PC-9 (cell line): Measurements from ENCODE around the gene NOS1AP. TPM values are rescaled to one million over a fixed set of nuclear protein-coding genes. Genes with fewer than 3 reads are reported as not detected.

ENCODE experiments used
- BruUV-seq: library from RNA; stranded (reverse); fragments of 400-500 nt; replicated peaks from 2 replicates; lab custom pipeline; 2021; lab: Mats Ljungman, UMichigan
- CTCF ChIA-PET: fragments of 300-600 bp; sonication (Branson Sonifier 250); formaldehyde crosslinking; loops from one replicate; lab custom pipeline; 2022; ENCODE audit warnings: antibody characterized with exemption; lab: Charles Lee
- POLR2A ChIA-PET: fragments of 300-600 bp; sonication (Branson Sonifier 250); formaldehyde crosslinking; loops from one replicate; lab custom pipeline; 2022; ENCODE audit warnings: antibody characterized with exemption; ENCODE audit not compliant: unreplicated experiment; lab: Charles Lee
- DNase-seq, 2 experiments: peaks; one replicate each; pipeline versions ENCODE4 v3.0.0 to v3.0.0-alpha.2; 2015 to 2022; ENCODE audit warnings: mixed read lengths in 1 of 2
- H2AFZ ChIP-seq: fragments of 200-600 bp; sonication (generic); 2 replicates; pipeline ENCODE4 v1.8.1; 2017; ENCODE audit warnings: antibody characterized with exemption
- H3F3A ChIP-seq: fragments of 200-600 bp; sonication (generic); 2 replicates; pipeline ENCODE4 v1.8.1; 2017; ENCODE audit warnings: antibody characterized with exemption, mild to moderate bottlenecking, low read depth; ENCODE audit not compliant: insufficient read depth
- H3K27ac ChIP-seq: fragments of 200-600 bp; sonication (generic); 2 replicates; pipeline ENCODE4 v1.6.1; 2016; ENCODE audit warnings: mixed run types
- H3K27me3 ChIP-seq: fragments of 200-600 bp; sonication (generic); 2 replicates; pipeline ENCODE4 v1.6.1; 2016; ENCODE audit warnings: low read depth, mixed run types; ENCODE audit not compliant: insufficient read depth
- H3K36me3 ChIP-seq: fragments of 200-600 bp; sonication (generic); 2 replicates; pipeline ENCODE4 v1.6.1; 2016; ENCODE audit warnings: low read depth, mixed run types
- H3K4me1 ChIP-seq: fragments of 200-600 bp; sonication (generic); replicated peaks from 2 replicates; pipeline ENCODE4 v1.6.1; 2016; ENCODE audit warnings: mixed run types; ENCODE audit not compliant: insufficient read depth
- H3K4me2 ChIP-seq: fragments of 200-600 bp; sonication (generic); 2 replicates; pipeline ENCODE4 v1.6.1; 2017; ENCODE audit warnings: mixed run types
- H3K4me3 ChIP-seq: fragments of 200-600 bp; sonication (generic); 2 replicates; pipeline ENCODE4 v1.6.1; 2016; ENCODE audit warnings: mixed run types
- H3K79me2 ChIP-seq: fragments of 200-600 bp; sonication (generic); 2 replicates; pipeline ENCODE4 v1.6.1; 2017; ENCODE audit warnings: low read depth, mixed run types
- H3K9me2 ChIP-seq: fragments of 200-600 bp; sonication (generic); 2 replicates; pipeline ENCODE4 v1.8.1; 2017; ENCODE audit warnings: mild to moderate bottlenecking; ENCODE audit not compliant: insufficient read depth
- H3K9me3 ChIP-seq: fragments of 200-600 bp; sonication (generic); 2 replicates; pipeline ENCODE4 v1.8.1; 2016; ENCODE audit warnings: low read depth; ENCODE audit not compliant: insufficient read depth
- H4K20me1 ChIP-seq: fragments of 200-600 bp; sonication (generic); 2 replicates; pipeline ENCODE4 v1.8.1; 2017; ENCODE audit not compliant: insufficient read depth
- CTCF ChIP-seq: fragments of 200-600 bp; sonication (generic); conservative IDR thresholded peaks from 2 replicates; pipeline ENCODE4 v1.6.1; 2017; ENCODE audit warnings: mixed run types, antibody characterized with exemption, mild to moderate bottlenecking, moderate library complexity
- EZH2 ChIP-seq: fragments of 200-600 bp; sonication (generic); IDR thresholded peaks from 2 replicates; pipeline ENCODE4 v1.8.0; 2017; ENCODE audit warnings: antibody characterized with exemption, low read depth
- intact Hi-C: fragments of 100-400 bp; cut with micrococcal nuclease; formaldehyde crosslinking; loops from one replicate; pipeline ENCODE4 v1.10.0; 2022; ENCODE audit not compliant: unreplicated experiment
- total RNA-seq: library from RNA; stranded (reverse); gene quantifications from 2 replicates; pipeline ENCODE4 v1.2.3, GENCODE V29; 2021

Gene NOS1AP
- total RNA-seq, 1 experiment from 2014 or later: 9.9 TPM

- no peak overlapping the region for H3K27ac ChIP-seq
- no peaks in the 10 kb centered on the region for H3K9me3 ChIP-seq
- no peaks in the 10 kb centered on the region for H3K27me3 ChIP-seq
- no peaks in the 10 kb centered on the region for H4K20me1 ChIP-seq
- POLR2A ChIA-PET: no interaction called here
- no TSS peak for BruUV-seq
- H3K9me2 ChIP-seq: no peaks in the 10 kb centered on the region
- CTCF ChIA-PET: interaction anchor here (1.7 kb wide), 1 partner anchor 33 kb away, joined by 12 read pairs; no protein-coding TSS in a partner anchor
- no peaks in the 10 kb centered on the region for H3K79me2 ChIP-seq
- no peak overlapping the region for H2AFZ ChIP-seq
- H3K4me2 ChIP-seq: no peak overlapping the region
- no peaks in the 10 kb centered on the region for H3K36me3 ChIP-seq
- TF ChIP-seq EZH2: no peak
- TF ChIP-seq CTCF: no peak
- no peaks in the 10 kb centered on the region for H3K4me1 ChIP-seq
- intact Hi-C loops: loop anchor here (5.0 kb wide), 1 partner anchor 598 kb away; no protein-coding TSS in a partner anchor
- H3K4me3 ChIP-seq: no peak overlapping the region
- no peak for DNase-seq
- peaks cover 4% of the 10 kb centered on the region; the same call in 1 of the 2 replicates for H3F3A ChIP-seq
These were observed 321.1 kb downstream of the NOS1AP start for GRCh38 chr1:162390396-162391185.

- TF ChIP-seq CTCF: peak; percentile 95
- no peak for TF ChIP-seq EZH2
- ChIA-PET POLR2A (no interaction called here), CTCF (interaction anchor here (0.6 to 1.0 kb wide), 6 partner anchors 33 to 355 kb away, joined by 3 to 6 read pairs (median 4); no protein-coding TSS in a partner anchor)
- no peaks in the 10 kb centered on the region for H3K27me3 ChIP-seq
- H3K4me2 ChIP-seq: no peak overlapping the region
- intact Hi-C loops: loop anchor here (1.0 to 5.0 kb wide), 4 partner anchors 35 to 600 kb away; no protein-coding TSS in a partner anchor
- H4K20me1 ChIP-seq: no peaks in the 10 kb centered on the region
- H3K79me2 ChIP-seq: no peaks in the 10 kb centered on the region
- H3K9me3 ChIP-seq: no peaks in the 10 kb centered on the region
- H3K4me3 ChIP-seq: no peak overlapping the region
- DNase-seq: peak in 1 of 2 experiments; percentile 21
- H3K36me3 ChIP-seq: no peaks in the 10 kb centered on the region
- peaks cover 4% of the 10 kb centered on the region; the same call in 1 of the 2 replicates for H3F3A ChIP-seq
- no peaks in the 10 kb centered on the region for H3K4me1 ChIP-seq
- H2AFZ ChIP-seq: no peak overlapping the region
- H3K27ac ChIP-seq: no peak overlapping the region
- no TSS peak for BruUV-seq
- no peaks in the 10 kb centered on the region for H3K9me2 ChIP-seq
These were observed 322.5 kb downstream of the NOS1AP start for GRCh38 chr1:162391790-162392563.

- no peak for DNase-seq
- Histone ChIP-seq H3K27ac (no peak overlapping the region), H3K79me2 (no peaks in the 10 kb centered on the region), H3F3A (peaks cover 4% of the 10 kb centered on the region; the same call in 1 of the 2 replicates), H3K36me3 (no peaks in the 10 kb centered on the region), H3K4me2 (no peak overlapping the region), H3K9me3 (no peaks in the 10 kb centered on the region), H3K4me1 (no peaks in the 10 kb centered on the region), H3K27me3 (no peaks in the 10 kb centered on the region), H3K4me3 (no peak overlapping the region), H3K9me2 (no peaks in the 10 kb centered on the region), H2AFZ (no peak overlapping the region), H4K20me1 (no peaks in the 10 kb centered on the region)
- intact Hi-C loops: no loop called here
- TF ChIP-seq CTCF (no peak), EZH2 (no peak)
- ChIA-PET POLR2A (no interaction called here), CTCF (no interaction called here)
- BruUV-seq: no TSS peak
These were observed 326.9 kb downstream of the NOS1AP start for GRCh38 chr1:162396201-162396906.
